Activated naive CD4-positive, alpha-beta T cell treated with anti-CD3 and anti-CD28 coated beads, Interleukin-2, amount 50 U/mL, for 72 hours (primary cell): ENCODE results near the gene FTO. TPM values are rescaled to one million over a fixed set of nuclear protein-coding genes. Genes with fewer than 3 reads are reported as not detected.

ENCODE experiments used
- ATAC-seq, 2 donors: fragments of 150-1000 bp; cut with Tn5 transposase; 2 replicates each; pipeline ENCODE4 v1.10.0; 2021; ENCODE audit warnings: mild to moderate bottlenecking in 2 of 2, moderate library complexity in 2 of 2
- DNase-seq, 2 donors: peaks; one replicate each; pipeline ENCODE4 v3.0.0; 2021 to 2022; ENCODE audit warnings: low spot score in 2 of 2
- H3K27ac Mint-ChIP-seq, 2 donors: one replicate each; pipeline ENCODE4 v1.8.0; 2022; ENCODE audit warnings: mild to moderate bottlenecking in 2 of 2, mixed read lengths in 2 of 2
- H3K36me3 Mint-ChIP-seq, 2 donors: one replicate each; pipeline ENCODE4 v1.8.0; 2022; ENCODE audit warnings: mixed read lengths in 2 of 2
- H3K9me3 Mint-ChIP-seq, 2 donors: one replicate each; pipeline ENCODE4 v1.8.0; 2022; ENCODE audit warnings: mixed read lengths in 2 of 2
- total RNA-seq, 2 donors: library from RNA; stranded (reverse); gene quantifications; one replicate each; pipeline ENCODE4 v1.2.3, GENCODE V29; 2022

Gene FTO
- total RNA-seq, 2 donors from 2014 or later: 57.5 to 63.1 TPM

DNA sequence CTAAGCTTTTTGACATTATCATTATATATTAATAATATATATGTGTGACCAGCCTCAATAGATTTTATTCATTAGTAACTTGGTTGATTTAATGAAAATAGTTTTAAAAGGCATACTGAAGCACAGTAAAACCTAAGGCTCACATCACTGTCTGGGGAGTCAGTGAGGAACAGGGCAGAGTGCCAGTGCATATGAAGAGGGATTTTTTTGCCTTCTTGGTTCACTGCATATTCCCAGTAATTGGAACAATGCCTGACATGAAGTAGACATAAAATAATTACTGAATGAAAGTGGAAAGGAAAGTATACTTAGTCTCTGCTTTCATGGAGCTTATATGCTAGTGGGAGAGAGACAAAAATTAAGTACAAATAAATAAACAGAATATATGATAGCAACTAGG is 81.1 kb downstream of the FTO start:
- Mint-ChIP-seq H3K9me3 (peaks cover 0 to 7% of the 10 kb centered on the region in 2 donors), H3K27ac (peak overlapping the region in 1 of 2 donors; percentile 16), H3K36me3 (peaks cover 0 to 5% of the 10 kb centered on the region in 2 donors)
- ATAC-seq (no peak), DNase-seq (no peak)

DNA sequence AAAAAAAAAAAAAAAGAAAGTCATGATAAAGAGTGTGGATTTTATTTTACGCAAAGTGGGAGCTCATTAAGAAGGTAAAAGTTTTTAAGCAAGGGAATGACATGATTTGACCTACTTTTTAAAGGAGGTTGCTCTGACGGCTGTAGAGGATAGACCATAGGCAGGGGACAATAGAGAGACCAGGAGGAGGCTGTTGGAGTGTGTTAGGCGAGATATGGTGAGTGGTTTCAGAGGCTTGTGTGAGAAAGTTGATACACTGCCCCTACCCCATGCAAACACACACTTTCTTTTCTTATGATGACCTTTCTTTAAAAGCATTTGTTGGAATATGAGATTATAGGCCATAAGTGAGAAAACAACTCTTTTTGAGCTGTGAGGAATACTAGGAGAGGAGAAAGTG is 82.0 kb downstream of the FTO start:
- no peak for ATAC-seq
- no peak for DNase-seq
- peaks cover 0 to 7% of the 10 kb centered on the region in 2 donors for H3K9me3 Mint-ChIP-seq
- no peak overlapping the region for H3K27ac Mint-ChIP-seq
- H3K36me3 Mint-ChIP-seq: peaks cover 0 to 5% of the 10 kb centered on the region in 2 donors

DNA sequence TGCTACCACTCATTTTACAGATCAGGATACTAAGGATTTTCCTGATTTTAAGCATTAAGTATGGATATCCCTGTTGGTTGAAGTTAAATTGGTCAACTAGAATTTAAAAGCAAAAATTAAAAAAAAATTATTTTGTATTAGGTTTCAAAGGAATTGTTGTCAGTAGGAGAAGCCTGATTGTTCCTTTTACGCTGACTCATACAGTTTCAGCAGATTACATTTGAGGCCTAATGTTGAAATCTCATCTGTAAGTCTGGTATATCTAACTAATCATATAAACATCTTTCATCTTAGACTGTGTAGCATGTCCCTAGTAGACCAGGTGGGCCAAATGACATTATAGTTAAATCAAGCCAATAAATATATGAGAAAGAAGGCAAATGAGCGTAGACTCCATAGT is 83.5 kb downstream of the FTO start:
- H3K36me3 Mint-ChIP-seq: peaks cover 0 to 5% of the 10 kb centered on the region in 2 donors
- no peak for ATAC-seq
- no peak overlapping the region for H3K27ac Mint-ChIP-seq
- no peak for DNase-seq
- H3K9me3 Mint-ChIP-seq: peaks cover 0 to 7% of the 10 kb centered on the region in 2 donors

DNA sequence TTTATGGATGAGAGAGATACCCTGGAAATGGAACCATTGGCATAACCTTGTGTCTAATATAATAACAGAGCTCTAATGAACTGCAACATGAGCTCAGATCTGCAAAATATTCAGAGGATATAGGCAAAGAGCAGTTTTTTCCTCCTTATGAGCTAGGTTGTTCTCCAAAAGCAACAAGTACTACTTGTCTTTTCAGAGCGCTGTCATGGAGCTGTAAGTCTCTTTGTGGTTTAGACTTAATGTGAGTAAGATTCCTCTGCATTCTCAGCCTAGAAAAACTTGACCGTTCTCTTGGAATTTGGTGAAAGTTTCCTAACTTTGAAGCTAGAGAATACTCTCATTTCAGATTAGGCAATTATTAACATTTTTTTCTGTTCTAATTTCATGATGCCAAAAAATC is 85.2 kb downstream of the FTO start:
- Mint-ChIP-seq H3K9me3 (peaks cover 0 to 4% of the 10 kb centered on the region in 2 donors), H3K36me3 (peaks cover 0 to 5% of the 10 kb centered on the region in 2 donors), H3K27ac (no peak overlapping the region)
- no peak for DNase-seq
- ATAC-seq: no peak

DNA sequence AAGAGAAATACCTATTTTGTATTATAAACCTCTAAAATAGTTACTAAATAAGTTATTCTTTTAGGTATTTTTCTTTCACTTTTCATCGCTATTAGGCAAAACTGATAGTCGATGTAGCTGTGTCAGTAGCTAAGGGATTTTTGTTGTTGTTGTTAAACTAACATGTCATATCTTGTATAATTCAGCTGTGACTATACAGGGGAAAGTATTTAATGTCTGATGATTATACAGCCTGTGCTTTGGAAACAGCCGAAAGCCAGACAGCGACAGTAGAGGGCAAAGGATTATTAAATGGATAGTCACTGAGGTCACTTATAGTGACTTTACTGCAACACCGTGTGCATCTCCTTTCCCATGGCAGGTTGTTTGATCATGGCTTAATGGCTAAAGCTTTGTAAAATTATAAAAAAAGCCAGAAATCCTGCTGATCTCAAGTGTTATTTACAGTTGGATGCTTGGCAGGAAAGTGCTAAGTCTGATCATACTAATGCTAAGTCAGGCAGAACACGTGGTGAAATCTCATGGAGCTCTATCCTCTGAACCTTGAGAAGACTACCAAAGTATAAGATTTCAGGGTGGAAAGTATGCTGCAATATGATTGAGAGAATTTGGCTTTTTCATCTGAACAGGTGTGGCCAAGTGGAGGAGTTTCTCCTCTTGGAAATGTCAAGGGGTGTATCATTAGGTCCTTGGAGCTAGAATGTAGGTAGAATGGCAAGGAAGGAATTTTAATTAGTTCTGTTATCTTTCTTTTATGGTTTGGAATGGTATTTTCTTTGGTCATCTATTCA is 88.4 kb downstream of the FTO start:
- H3K36me3 Mint-ChIP-seq: no peaks in the 10 kb centered on the region
- peaks cover 0 to 5% of the 10 kb centered on the region in 2 donors for H3K9me3 Mint-ChIP-seq
- DNase-seq: no peak
- no peak overlapping the region for H3K27ac Mint-ChIP-seq
- ATAC-seq: no peak

DNA sequence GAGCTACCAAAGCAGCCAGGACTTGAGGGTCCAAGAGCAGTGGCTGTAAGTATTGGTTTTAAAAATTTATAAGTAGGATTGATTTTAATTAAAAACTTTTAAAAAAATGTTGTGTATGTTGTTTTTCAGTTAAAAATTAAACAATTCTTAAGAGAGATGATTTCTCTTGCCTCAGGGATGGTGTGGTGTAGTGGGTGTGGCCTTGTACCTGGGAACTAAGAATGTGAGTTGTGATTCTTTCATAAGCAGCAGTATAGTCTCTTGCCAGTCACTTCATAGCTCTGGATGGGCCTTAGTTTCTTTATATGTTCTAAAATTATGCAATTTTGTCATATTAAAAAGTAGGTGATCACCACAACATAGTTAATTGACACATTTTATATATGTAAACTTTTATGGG is 99.5 kb downstream of the FTO start:
- ATAC-seq: no peak
- Mint-ChIP-seq H3K9me3 (peaks cover 4 to 16% of the 10 kb centered on the region in 2 donors), H3K36me3 (peaks cover 6 to 13% of the 10 kb centered on the region in 2 donors), H3K27ac (no peak overlapping the region)
- no peak for DNase-seq

DNA sequence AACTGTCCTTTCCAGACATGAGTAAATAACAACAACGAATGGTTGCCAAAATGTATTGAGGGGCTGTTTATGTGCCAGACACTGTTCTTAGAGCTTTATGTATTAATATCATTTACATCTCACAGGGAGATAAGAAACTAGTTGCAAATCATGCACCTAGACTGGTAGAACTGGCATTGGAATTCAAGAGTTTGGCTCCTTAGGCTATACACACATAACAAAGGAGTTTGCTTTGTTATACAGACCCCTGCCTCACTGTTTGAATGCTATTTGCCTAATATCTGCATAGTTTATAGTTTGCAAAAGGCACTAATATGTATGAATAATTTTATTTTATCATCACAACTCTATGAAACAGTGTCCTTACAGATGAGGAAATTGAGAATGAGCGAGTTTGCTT is 100.0 kb downstream of the FTO start:
- Mint-ChIP-seq H3K36me3 (peaks cover 6 to 13% of the 10 kb centered on the region in 2 donors), H3K9me3 (peaks cover 4 to 16% of the 10 kb centered on the region in 2 donors), H3K27ac (no peak overlapping the region)
- ATAC-seq: no peak
- no peak for DNase-seq

DNA sequence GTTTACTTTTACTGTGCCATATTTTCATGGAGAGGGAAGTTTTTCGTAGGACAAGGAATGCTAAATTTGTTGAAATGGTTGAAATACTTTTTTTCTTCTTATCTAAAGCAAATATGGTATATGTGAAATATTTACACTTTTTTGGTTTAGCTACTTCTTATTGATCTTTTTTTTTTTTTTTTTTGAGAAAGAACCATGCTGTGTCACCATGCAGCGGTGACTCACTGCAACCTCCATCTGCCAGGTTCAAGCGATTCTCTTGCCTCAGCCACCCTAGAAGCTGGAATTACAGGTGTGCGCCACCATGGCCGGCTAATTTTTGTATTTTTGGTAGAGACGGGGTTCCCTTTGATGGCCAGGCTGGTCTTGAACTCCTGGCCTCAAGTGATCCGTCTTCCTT is 100.5 kb downstream of the FTO start:
- no peak for DNase-seq
- H3K9me3 Mint-ChIP-seq: peaks cover 4 to 16% of the 10 kb centered on the region in 2 donors
- H3K27ac Mint-ChIP-seq: no peak overlapping the region
- H3K36me3 Mint-ChIP-seq: peaks cover 6 to 13% of the 10 kb centered on the region in 2 donors
- ATAC-seq: no peak

DNA sequence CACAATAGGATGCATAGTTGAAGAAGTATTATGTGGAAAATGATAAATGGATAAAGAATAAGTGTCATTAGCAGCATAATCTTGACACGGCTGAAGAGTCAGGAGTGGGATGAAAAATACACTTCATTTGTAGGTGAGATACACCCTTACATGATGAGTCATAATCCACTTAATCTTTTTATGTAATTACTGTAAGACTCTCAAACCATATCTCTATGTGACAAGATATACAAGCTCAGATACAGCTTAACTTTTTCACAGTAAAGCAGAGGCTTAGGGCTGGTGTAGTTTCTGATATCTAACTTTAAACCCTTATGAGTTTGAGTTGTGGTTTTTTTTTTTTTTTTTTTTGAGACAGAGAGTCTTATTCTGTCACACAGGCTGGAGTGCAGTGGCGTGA is 101.2 kb downstream of the FTO start:
- Mint-ChIP-seq H3K27ac (no peak overlapping the region), H3K9me3 (peaks cover 4 to 12% of the 10 kb centered on the region in 2 donors), H3K36me3 (peaks cover 6 to 13% of the 10 kb centered on the region in 2 donors)
- DNase-seq (no peak), ATAC-seq (peak; percentile 55 to 89)

DNA sequence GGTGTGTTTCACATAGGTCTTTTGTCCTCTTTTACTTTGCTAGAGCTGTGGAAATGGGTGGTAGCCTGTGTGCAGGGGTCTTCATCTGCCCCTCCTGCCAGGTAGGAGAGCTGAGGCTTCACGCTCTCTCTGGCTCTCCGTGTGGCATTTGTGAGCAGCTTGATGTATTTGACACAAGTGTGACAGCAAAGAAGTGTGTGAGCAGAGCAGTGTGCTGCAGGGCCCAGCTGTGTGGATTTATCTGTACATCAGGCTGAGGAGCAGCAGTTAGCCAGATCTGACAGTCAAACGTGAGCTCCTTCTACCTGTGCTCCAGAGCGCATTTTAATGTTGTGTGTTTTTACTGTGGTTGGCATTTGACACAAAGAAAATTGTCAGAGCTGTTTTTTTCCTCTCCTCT is 101.8 kb downstream of the FTO start:
- peaks cover 4 to 12% of the 10 kb centered on the region in 2 donors for H3K9me3 Mint-ChIP-seq
- no peak overlapping the region for H3K27ac Mint-ChIP-seq
- peaks cover 10 to 20% of the 10 kb centered on the region in 2 donors for H3K36me3 Mint-ChIP-seq
- no peak for DNase-seq
- ATAC-seq: no peak

DNA sequence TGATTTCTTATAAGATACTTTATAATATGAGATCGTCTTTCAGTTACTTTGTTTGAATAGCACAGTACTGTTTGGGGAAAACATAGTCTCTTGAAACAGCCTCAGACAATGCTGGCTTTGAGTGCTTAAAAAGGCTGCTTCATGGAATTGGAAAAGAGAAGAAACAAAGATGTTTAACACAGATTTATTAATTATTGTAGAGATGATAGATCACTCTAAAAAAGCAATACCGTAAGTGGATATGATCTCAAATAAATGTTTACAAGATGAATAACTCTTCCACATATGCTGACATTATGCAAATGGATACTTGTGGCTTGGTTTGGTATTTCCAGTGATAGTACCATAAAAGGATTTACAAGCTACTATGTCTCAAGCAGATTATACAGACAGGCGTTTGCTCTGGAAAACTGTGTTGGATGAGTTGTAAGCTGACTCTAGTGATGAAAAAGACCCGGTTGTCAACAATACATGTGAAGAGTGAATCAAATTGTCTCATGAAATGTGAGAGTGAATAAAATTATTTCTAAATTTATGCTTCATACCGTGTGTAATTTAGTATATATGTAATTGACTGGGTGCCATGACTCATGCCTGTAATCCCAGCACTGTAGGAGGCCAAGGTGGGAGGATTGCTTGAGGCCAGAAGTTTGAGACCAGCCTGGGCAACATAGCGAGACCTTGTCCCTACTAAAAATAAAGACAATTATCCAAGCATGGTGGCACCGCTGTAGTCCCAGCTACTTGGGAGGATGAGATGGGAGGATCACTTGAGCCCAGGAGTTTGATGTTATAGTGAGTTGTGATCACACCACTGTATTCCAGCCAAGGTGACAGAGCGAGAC is 105.4 kb downstream of the FTO start:
- no peak for DNase-seq
- Mint-ChIP-seq H3K27ac (no peak overlapping the region), H3K36me3 (peaks cover 11 to 17% of the 10 kb centered on the region in 2 donors), H3K9me3 (no peaks in the 10 kb centered on the region)
- no peak for ATAC-seq

DNA sequence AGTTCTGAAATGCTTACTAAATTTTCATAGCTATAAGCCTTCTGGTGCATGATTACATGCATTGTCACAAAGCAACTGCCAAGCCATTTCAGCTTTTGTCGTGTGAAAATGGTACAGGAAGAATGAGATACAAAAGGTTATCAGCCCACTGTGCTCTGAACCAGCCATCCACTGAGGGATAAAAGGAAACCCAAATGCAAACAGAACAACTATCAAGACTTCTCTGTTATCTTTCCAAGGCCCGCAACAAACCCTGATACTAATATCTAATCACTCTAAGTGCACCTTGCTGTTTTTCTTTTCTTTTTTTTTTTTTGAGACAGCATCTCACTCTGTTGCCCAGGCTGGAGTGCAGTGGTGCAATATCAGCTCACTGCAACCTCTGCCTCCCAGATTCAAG is 109.0 kb downstream of the FTO start:
- Mint-ChIP-seq H3K27ac (no peak overlapping the region), H3K9me3 (peaks cover 0 to 13% of the 10 kb centered on the region in 2 donors), H3K36me3 (peaks cover 26 to 27% of the 10 kb centered on the region in 2 donors)
- DNase-seq (no peak), ATAC-seq (no peak)

DNA sequence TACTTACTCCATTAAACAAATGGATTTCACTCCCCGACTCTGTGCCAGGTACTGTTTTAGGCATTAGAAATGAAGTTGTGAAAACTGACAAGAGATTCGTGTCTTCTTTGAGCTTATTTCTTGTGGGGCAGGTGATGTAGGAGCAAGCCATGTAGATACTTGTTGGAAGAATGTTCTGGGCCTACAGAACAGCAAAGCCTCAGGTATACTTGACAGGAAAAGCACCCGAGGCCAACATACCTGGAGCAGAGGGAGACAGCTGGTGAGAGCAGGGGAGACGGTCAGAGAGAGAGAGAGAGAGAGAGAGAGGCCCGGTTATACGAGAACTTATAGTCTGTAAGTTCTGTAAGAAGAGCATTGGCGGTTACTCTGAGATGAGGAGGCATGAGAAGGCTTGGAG is 110.8 kb downstream of the FTO start:
- Mint-ChIP-seq H3K9me3 (peaks cover 0 to 13% of the 10 kb centered on the region in 2 donors), H3K27ac (peak overlapping the region in 1 of 2 donors; percentile 45), H3K36me3 (peaks cover 26 to 27% of the 10 kb centered on the region in 2 donors)
- ATAC-seq (no peak), DNase-seq (no peak)

DNA sequence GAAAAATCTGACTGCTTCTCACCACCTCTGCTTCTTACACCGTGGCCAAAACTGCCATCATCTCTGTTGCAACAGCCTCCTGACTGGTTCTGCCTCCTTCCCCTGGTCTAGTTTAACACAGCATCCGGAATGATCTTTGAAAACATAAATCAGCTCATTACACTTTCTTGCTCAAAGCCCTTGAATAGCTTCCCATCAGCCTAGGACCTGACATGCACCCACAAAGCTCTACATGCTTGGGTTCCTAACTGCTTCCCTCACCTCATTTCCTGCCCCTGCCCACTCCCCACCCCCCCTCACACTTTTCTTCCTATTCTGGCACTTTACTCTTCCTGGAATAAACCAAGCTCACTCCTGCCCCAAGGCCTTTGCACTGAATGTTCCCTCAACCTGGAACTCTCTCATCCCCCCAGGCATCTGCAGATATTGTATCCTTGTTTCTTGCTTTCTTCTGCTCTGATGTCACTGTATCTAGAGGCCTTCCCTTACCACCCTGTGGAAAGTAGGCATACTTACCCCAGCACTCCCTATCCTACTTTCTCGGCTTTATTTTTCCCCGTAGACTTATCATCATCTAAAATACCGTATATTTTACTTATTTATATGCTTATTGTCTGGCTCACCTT is 112.4 kb downstream of the FTO start:
- Mint-ChIP-seq H3K9me3 (peaks cover 0 to 13% of the 10 kb centered on the region in 2 donors), H3K36me3 (peaks cover 15 to 17% of the 10 kb centered on the region in 2 donors), H3K27ac (peak overlapping the region in 1 of 2 donors; percentile 58)
- DNase-seq (no peak), ATAC-seq (no peak)

DNA sequence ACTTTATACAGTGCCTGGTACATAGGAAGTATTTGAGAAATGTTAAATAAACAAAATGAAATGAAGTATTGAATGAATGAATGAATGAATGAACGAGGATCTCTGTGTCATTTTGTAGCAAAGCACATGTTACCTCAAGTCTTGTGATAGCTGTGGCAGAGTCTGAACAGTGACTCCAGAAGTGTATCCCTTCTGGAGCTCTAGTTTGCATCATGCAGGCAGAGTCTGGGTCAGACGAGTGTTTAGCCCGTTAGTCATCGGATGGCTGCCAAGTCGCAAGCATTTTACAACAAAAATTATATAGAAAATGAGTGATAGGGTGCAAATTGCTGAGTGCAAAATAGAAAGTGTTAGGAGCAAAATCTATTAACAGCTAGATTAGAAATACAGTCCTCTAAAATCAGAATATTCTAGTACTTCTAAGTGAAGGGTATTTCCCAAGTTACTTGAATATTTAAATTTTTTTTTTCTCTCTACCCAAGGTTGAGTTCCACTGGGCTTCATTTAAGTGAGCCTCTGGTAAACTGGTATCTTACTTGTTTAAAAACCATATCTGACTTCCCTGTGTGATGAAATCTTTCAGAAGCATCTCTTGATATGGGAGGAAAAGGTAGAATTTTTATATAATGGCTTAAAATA is 113.3 kb downstream of the FTO start:
- Mint-ChIP-seq H3K27ac (no peak overlapping the region), H3K9me3 (peaks cover 0 to 13% of the 10 kb centered on the region in 2 donors), H3K36me3 (peaks cover 10 to 15% of the 10 kb centered on the region in 2 donors)
- DNase-seq (no peak), ATAC-seq (no peak)

DNA sequence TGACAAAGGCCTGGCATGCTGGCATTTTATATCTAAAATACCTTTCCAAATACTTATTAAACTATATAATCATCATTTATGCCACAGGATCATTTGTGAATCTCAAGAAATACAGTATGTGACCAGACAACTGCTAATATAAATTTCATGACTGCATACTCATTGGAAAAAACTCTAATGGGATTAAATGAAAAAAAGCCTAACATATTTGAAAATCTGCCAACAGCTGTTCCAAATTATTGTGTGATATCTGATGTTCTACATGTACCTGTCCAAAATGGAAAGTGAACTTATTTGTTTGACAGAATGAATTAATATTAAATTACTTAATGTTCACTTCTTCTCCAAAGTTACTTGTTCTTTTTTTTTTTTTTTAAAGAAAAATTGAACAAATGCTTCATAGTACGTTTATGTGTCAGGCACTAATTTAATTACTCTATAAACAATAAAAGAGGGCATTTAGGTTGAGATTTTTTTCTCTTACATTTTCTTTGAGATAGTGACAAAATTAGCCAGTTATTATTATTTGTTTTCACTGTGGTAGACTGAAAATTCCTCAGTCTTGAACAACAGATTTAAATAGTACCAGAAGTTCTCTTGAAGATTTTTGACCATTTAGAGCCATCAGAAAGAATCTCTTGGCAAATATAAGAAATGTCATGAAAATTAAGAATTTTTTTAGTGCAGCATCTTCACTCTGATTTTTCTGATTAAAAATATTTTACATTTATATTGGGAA is 114.0 kb downstream of the FTO start:
- H3K9me3 Mint-ChIP-seq: peaks cover 0 to 13% of the 10 kb centered on the region in 2 donors
- no peak overlapping the region for H3K27ac Mint-ChIP-seq
- peaks cover 10 to 15% of the 10 kb centered on the region in 2 donors for H3K36me3 Mint-ChIP-seq
- ATAC-seq: no peak
- no peak for DNase-seq
